ENCODE results near the gene UBXN10.

UBXN10 gene

GRCh38 chr1:20183035-20183434 lies 2.9 kb upstream of the UBXN10 start:
- no peak for DNase-seq (ENCODE audit: low read depth, low spot score)

- DNase-seq (ENCODE audit: low read depth, low spot score), result no peak
Measured at GRCh38 chr1:20183616-20184271, 2.2 kb upstream of the UBXN10 start.

- no peak for DNase-seq (ENCODE audit: low read depth, low spot score)
Measured at GRCh38 chr1:20184481-20184900, 1.4 kb upstream of the UBXN10 start.

- DNase-seq (ENCODE audit: low read depth, low spot score), result no peak
Measured at GRCh38 chr1:20184997-20185833, 681 bp upstream of the UBXN10 start.

GRCh38 chr1:20187103-20187812 lies 1.4 kb downstream of the UBXN10 start:
- no peak for DNase-seq (ENCODE audit: low read depth, low spot score)

- DNase-seq (ENCODE audit: low read depth, low spot score), result no peak
Measured at GRCh38 chr1:20187813-20188454, 2.0 kb downstream of the UBXN10 start.

- DNase-seq (ENCODE audit: low read depth, low spot score), result no peak
Measured at GRCh38 chr1:20188455-20188817, 2.5 kb downstream of the UBXN10 start.

GRCh38 chr1:20189664-20190063 lies 3.8 kb downstream of the UBXN10 start:
- DNase-seq (ENCODE audit: low read depth, low spot score), result no peak

GRCh38 chr1:20190256-20191160 lies 4.6 kb downstream of the UBXN10 start:
- no peak for DNase-seq (ENCODE audit: low read depth, low spot score)

GRCh38 chr1:20191266-20191825 lies 5.5 kb downstream of the UBXN10 start:
- no peak for DNase-seq (ENCODE audit: low read depth, low spot score)

GRCh38 chr1:20192364-20192763 lies 6.5 kb downstream of the UBXN10 start:
- DNase-seq (ENCODE audit: low read depth, low spot score), result no peak

- DNase-seq (ENCODE audit: low read depth, low spot score), result no peak
Measured at GRCh38 chr1:20192871-20193411, 7.0 kb downstream of the UBXN10 start.

GRCh38 chr1:20194224-20194623 lies 8.3 kb downstream of the UBXN10 start:
- no peak for DNase-seq (ENCODE audit: low read depth, low spot score)

GRCh38 chr1:20194757-20195461 lies 9.0 kb downstream of the UBXN10 start:
- peak; percentile 47 for DNase-seq (ENCODE audit: low read depth, low spot score)

GRCh38 chr1:20195462-20195780 lies 9.5 kb downstream of the UBXN10 start:
- DNase-seq (ENCODE audit: low read depth, low spot score), result no peak

GRCh38 chr1:20197329-20197791 lies 11.5 kb downstream of the UBXN10 start:
- DNase-seq (ENCODE audit: low read depth, low spot score), result no peak

GRCh38 chr1:20198296-20198695 lies 12.4 kb downstream of the UBXN10 start:
- DNase-seq (ENCODE audit: low read depth, low spot score), result no peak

GRCh38 chr1:20198918-20199317 lies 13.0 kb downstream of the UBXN10 start:
- DNase-seq (ENCODE audit: low read depth, low spot score), result no peak

GRCh38 chr1:20199403-20199802 lies 13.5 kb downstream of the UBXN10 start:
- DNase-seq (ENCODE audit: low read depth, low spot score), result no peak

GRCh38 chr1:20199840-20200239 lies 13.9 kb downstream of the UBXN10 start:
- no peak for DNase-seq (ENCODE audit: low read depth, low spot score)
